H9 (cell line): ENCODE results near the gene LAMC3. TPM values are rescaled to one million over a fixed set of nuclear protein-coding genes. Genes with fewer than 3 reads are reported as not detected.

Experiments
- DNase-seq: peaks from one replicate; pipeline ENCODE4 v3.0.0-alpha.2; 2017
- H2AFZ ChIP-seq: one replicate; pipeline ENCODE4 v1.6.1; 2013; ENCODE audit warnings: mild to moderate bottlenecking, low read length, control low read depth, moderate library complexity
- H2AK5ac ChIP-seq: 2 replicates; pipeline ENCODE4 v1.6.1; 2013; ENCODE audit warnings: low read length, control low read depth, mixed read lengths; ENCODE audit not compliant: insufficient read length
- H2BK120ac ChIP-seq: one replicate; pipeline ENCODE4 v1.6.1; 2013; ENCODE audit warnings: low read depth, mild to moderate bottlenecking, low read length, control low read depth, inconsistent platforms; ENCODE audit not compliant: poor library complexity, severe bottlenecking
- H2BK12ac ChIP-seq: 2 replicates; pipeline ENCODE4 v1.6.1; 2013; ENCODE audit warnings: low read length, control low read depth, mixed read lengths, low read depth; ENCODE audit not compliant: insufficient read length
- H2BK15ac ChIP-seq: 2 replicates; pipeline ENCODE4 v1.6.1; 2013; ENCODE audit warnings: low read depth, low read length, control low read depth
- H2BK20ac ChIP-seq: one replicate; pipeline ENCODE4 v1.6.1; 2013; ENCODE audit warnings: low read depth, mild to moderate bottlenecking, low read length, control low read depth, inconsistent platforms; ENCODE audit not compliant: poor library complexity, severe bottlenecking
- H2BK5ac ChIP-seq: 2 replicates; pipeline ENCODE4 v1.6.1; 2013; ENCODE audit warnings: low read length, control low read depth, mixed read lengths; ENCODE audit not compliant: insufficient read length
- H3K14ac ChIP-seq: 2 replicates; pipeline ENCODE4 v1.6.1; 2013; ENCODE audit warnings: low read length, control low read depth; ENCODE audit not compliant: insufficient read depth
- H3K18ac ChIP-seq: 2 replicates; pipeline ENCODE4 v1.6.1; 2013; ENCODE audit warnings: low read depth, mild to moderate bottlenecking, mixed read lengths, low read length, control low read depth; ENCODE audit not compliant: insufficient read length
- H3K23ac ChIP-seq: 2 replicates; pipeline ENCODE4 v1.6.1; 2013; ENCODE audit warnings: low read length, control low read depth, mixed read lengths, low read depth; ENCODE audit not compliant: insufficient read length
- H3K23me2 ChIP-seq: 2 replicates; pipeline ENCODE4 v1.6.1; 2013; ENCODE audit warnings: low read depth, mild to moderate bottlenecking, mixed read lengths, low read length, control low read depth; ENCODE audit not compliant: insufficient read length, poor library complexity, severe bottlenecking
- H3K27ac ChIP-seq: 2 replicates; pipeline ENCODE4 v1.5.1; 2013; ENCODE audit warnings: low read length, control low read depth, mixed read lengths, low read depth; ENCODE audit not compliant: insufficient read length
- H3K27me3 ChIP-seq: 2 replicates; pipeline ENCODE4 v1.6.1; 2013; ENCODE audit warnings: low read length, control low read depth, inconsistent platforms; ENCODE audit not compliant: insufficient read depth
- H3K4ac ChIP-seq: 2 replicates; pipeline ENCODE4 v1.6.1; 2013; ENCODE audit warnings: low read depth, mild to moderate bottlenecking, control low read depth, inconsistent platforms, low read length, moderate library complexity
- H3K4me1 ChIP-seq: 2 replicates; pipeline ENCODE4 v1.6.1; 2013; ENCODE audit warnings: low read length, control low read depth, inconsistent platforms; ENCODE audit not compliant: insufficient read depth
- H3K4me2 ChIP-seq: 2 replicates; pipeline ENCODE4 v1.6.1; 2013; ENCODE audit warnings: low read length, control low read depth, mixed read lengths; ENCODE audit not compliant: insufficient read length, insufficient read depth
- H3K56ac ChIP-seq: 2 replicates; pipeline ENCODE4 v1.6.1; 2013; ENCODE audit warnings: low read depth, mild to moderate bottlenecking, mixed read lengths, low read length, control low read depth; ENCODE audit not compliant: insufficient read length
- H3K79me1 ChIP-seq: 2 replicates; pipeline ENCODE4 v1.6.1; 2013; ENCODE audit warnings: low read depth, mild to moderate bottlenecking, moderate library complexity, low read length, control low read depth, inconsistent platforms; ENCODE audit not compliant: insufficient read depth, poor library complexity, severe bottlenecking
- H3K79me2 ChIP-seq: 2 replicates; pipeline ENCODE4 v1.6.1; 2013; ENCODE audit warnings: low read length, control low read depth, inconsistent platforms; ENCODE audit not compliant: insufficient read depth
- H3K9ac ChIP-seq: 2 replicates; pipeline ENCODE4 v1.6.1; 2013; ENCODE audit warnings: low read length, control low read depth, mixed read lengths; ENCODE audit not compliant: insufficient read length; ENCODE audit errors: extremely low read depth
- H3K9me3 ChIP-seq: one replicate; pipeline ENCODE4 v1.6.1; 2013; ENCODE audit warnings: low read depth, low read length, inconsistent platforms; ENCODE audit not compliant: control insufficient read depth
- H3T11ph ChIP-seq: one replicate; pipeline ENCODE4 v1.6.1; 2013; ENCODE audit warnings: mild to moderate bottlenecking, low read length, control low read depth, inconsistent platforms
- H4K20me1 ChIP-seq: one replicate; pipeline ENCODE4 v1.6.1; 2013; ENCODE audit not compliant: control insufficient read depth, insufficient read length, insufficient read depth
- H4K5ac ChIP-seq: 2 replicates; pipeline ENCODE4 v1.6.1; 2013; ENCODE audit warnings: low read depth, mild to moderate bottlenecking, mixed read lengths, low read length, control low read depth; ENCODE audit not compliant: insufficient read length
- H4K8ac ChIP-seq: replicated peaks from 2 replicates; pipeline ENCODE4 v1.6.1; 2013; ENCODE audit warnings: low read length, control low read depth, mixed read lengths, low read depth; ENCODE audit not compliant: insufficient read length
- H4K91ac ChIP-seq: 2 replicates; pipeline ENCODE4 v1.6.1; 2013; ENCODE audit warnings: low read depth, mild to moderate bottlenecking, moderate library complexity, mixed read lengths, low read length, control low read depth; ENCODE audit not compliant: insufficient read length
- H3K27ac Mint-ChIP-seq, 3 experiments: 2 replicates in 2 of 3; 3 replicates in 1 of 3; pipeline ENCODE4 v1.8.0; 2020 to 2021; ENCODE audit warnings: mixed read lengths in 3 of 3, mild to moderate bottlenecking in 1 of 3, moderate library complexity in 1 of 3
- H3K27me3 Mint-ChIP-seq: 2 replicates; pipeline ENCODE4 v1.8.0; 2021; ENCODE audit warnings: low read depth, mild to moderate bottlenecking, moderate library complexity, mixed read lengths
- H3K36me3 Mint-ChIP-seq, 3 experiments: 2 replicates in 2 of 3; 3 replicates in 1 of 3; pipeline ENCODE4 v1.8.0; 2020 to 2021; ENCODE audit warnings: low read depth in 3 of 3, mixed read lengths in 3 of 3; ENCODE audit not compliant: insufficient read depth in 1 of 3
- H3K4me1 Mint-ChIP-seq, 2 experiments: 2 replicates each; pipeline ENCODE4 v1.8.0; 2020; ENCODE audit warnings: mixed read lengths in 2 of 2
- H3K4me3 Mint-ChIP-seq, 2 experiments: 2 replicates in 1 of 2; 3 replicates in 1 of 2; pipeline ENCODE4 v1.8.0; 2020 to 2021; ENCODE audit warnings: mild to moderate bottlenecking in 2 of 2, mixed read lengths in 2 of 2, moderate library complexity in 1 of 2
- H3K9me3 Mint-ChIP-seq, 2 experiments: 2 replicates in 1 of 2; 3 replicates in 1 of 2; pipeline ENCODE4 v1.8.0; 2020; ENCODE audit warnings: mild to moderate bottlenecking in 2 of 2, mixed read lengths in 2 of 2, moderate library complexity in 1 of 2
- CTCF ChIP-seq: fragments of 200-600 bp; sonication (generic); conservative IDR thresholded peaks from 3 replicates; pipeline ENCODE4 v1.8.0; 2021; ENCODE audit warnings: antibody characterized with exemption, mild to moderate bottlenecking
- WGBS: extraction: QIAGEN DNeasy Blood & Tissue Kit; methylation state at CpG from one replicate; pipeline ENCODE4 v1.1.7; 2013; ENCODE audit warnings: missing lambda C conversion rate, low lambda C conversion rate, mixed read lengths; ENCODE audit not compliant: insufficient read length; ENCODE audit errors: extremely low coverage; 5-methylcytosine and 5-hydroxymethylcytosine counted together
- total RNA-seq: library from RNA; stranded (reverse); gene quantifications from 2 replicates; pipeline ENCODE4 v1.2.1, GENCODE V29; 2021

The LAMC3 gene
- total RNA-seq, 1 experiment from 2014 or later: 21.7 TPM

GRCh38 chr9:131112374-131113154, 103.6 kb downstream of the LAMC3 start:
- Histone ChIP-seq H3K4me2 (no peak overlapping the region), H3K9me3 (no peaks in the 10 kb centered on the region), H3K4ac (no peak overlapping the region), H4K5ac (no peak overlapping the region), H2BK5ac (no peak overlapping the region), H4K20me1 (no peaks in the 10 kb centered on the region), H2BK120ac (no peak overlapping the region), H3K79me2 (no peaks in the 10 kb centered on the region), H3K18ac (no peak overlapping the region), H2BK12ac (no peak overlapping the region), H4K8ac (no peak overlapping the region), H2AK5ac (no peak overlapping the region), H3T11ph (no peak overlapping the region), H3K23ac (no peak overlapping the region), H3K9ac (no peak overlapping the region), H2BK20ac (no peak overlapping the region), H3K4me1 (no peaks in the 10 kb centered on the region), H3K27me3 (no peaks in the 10 kb centered on the region), H3K14ac (no peak overlapping the region), H2AFZ (no peak overlapping the region), H3K56ac (no peak overlapping the region), H2BK15ac (no peak overlapping the region), H3K23me2 (no peaks in the 10 kb centered on the region), H4K91ac (no peak overlapping the region), H3K27ac (no peak overlapping the region), H3K79me1 (no peaks in the 10 kb centered on the region)
- peak overlapping the region; percentile 92 to 98 (median 96) for H3K27ac Mint-ChIP-seq
- H3K27me3 Mint-ChIP-seq: no peaks in the 10 kb centered on the region
- DNase-seq: no peak
- peaks cover 40 to 70% (median 56%) of the 10 kb centered on the region in 3 experiments for H3K36me3 Mint-ChIP-seq
- no peak overlapping the region; a peak in 1 of 5 replicates for H3K4me3 Mint-ChIP-seq
- no peak for TF ChIP-seq CTCF
- WGBS: no CpG with 5 or more reads among the region's 23 CpGs
- no peaks in the 10 kb centered on the region for H3K9me3 Mint-ChIP-seq
- H3K4me1 Mint-ChIP-seq: peaks cover 23 to 31% of the 10 kb centered on the region in 2 experiments
